GM13977 (cell line): ENCODE results near the gene ZNF232.

Experiments used
- DNase-seq: peaks from one replicate; pipeline ENCODE4 v3.0.0; 2012; ENCODE audit warnings: low spot score
- CTCF ChIP-seq: IDR thresholded peaks from 2 replicates; pipeline ENCODE4 v1.5.1; 2012; ENCODE audit warnings: mild to moderate bottlenecking, control low read depth; ENCODE audit not compliant: insufficient read depth; ENCODE audit errors: extremely low read depth, missing control alignments
- in situ Hi-C: fragments of 300-500 bp; cut with MboI; formaldehyde crosslinking; loops from one replicate; pipeline ENCODE4 v1.12.0; 2022; ENCODE audit warnings: low sequenced_read_pairs, low pct_unique_long_range_greater_than_20kb, mixed read lengths, inconsistent platforms; ENCODE audit not compliant: unreplicated experiment

The ZNF232 gene

DNA sequence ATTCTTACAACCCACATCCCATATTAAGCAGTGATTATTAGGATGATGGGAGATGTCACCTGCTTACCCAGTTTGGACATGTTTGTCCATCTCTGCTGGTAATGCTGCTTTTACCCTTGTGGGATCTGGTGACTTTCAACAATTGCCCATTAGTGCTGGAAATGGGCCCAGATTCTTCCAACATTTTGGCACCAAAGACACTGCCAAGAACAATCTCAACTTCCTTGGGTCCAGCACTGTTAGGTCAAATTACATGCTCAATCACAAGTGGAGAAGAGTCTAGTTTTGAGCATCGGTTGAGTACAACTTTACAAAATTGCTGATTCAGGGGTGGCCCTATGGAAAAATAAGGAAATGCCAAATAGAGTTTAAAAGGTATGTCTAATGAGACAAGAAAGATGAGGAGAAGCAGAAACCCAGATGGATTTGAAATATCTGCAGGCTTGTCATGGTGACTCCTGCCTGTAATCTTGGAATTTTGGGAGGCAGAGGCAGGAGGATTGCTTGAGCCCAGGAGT lies 46.4 kb downstream of the ZNF232 start:
- in situ Hi-C loops, result loop anchor here (10.0 kb wide), 1 partner anchor 100 kb away; the partner anchor contains the start of gene SPAG7
- TF ChIP-seq CTCF, result no peak
- DNase-seq, result no peak
